ENCODE data around the gene TYK2. TPM values are rescaled to one million over a fixed set of nuclear protein-coding genes. Genes with fewer than 3 reads are reported as not detected.
A peak's percentile ranks its signal among the peaks of the same experiment; 100 is the strongest.

TYK2 gene
- polyA plus RNA-seq, 1 donor (not counting 4 experiments of a cell fraction or from before 2014, with no cell fraction given), result 32.6 TPM

DNA sequence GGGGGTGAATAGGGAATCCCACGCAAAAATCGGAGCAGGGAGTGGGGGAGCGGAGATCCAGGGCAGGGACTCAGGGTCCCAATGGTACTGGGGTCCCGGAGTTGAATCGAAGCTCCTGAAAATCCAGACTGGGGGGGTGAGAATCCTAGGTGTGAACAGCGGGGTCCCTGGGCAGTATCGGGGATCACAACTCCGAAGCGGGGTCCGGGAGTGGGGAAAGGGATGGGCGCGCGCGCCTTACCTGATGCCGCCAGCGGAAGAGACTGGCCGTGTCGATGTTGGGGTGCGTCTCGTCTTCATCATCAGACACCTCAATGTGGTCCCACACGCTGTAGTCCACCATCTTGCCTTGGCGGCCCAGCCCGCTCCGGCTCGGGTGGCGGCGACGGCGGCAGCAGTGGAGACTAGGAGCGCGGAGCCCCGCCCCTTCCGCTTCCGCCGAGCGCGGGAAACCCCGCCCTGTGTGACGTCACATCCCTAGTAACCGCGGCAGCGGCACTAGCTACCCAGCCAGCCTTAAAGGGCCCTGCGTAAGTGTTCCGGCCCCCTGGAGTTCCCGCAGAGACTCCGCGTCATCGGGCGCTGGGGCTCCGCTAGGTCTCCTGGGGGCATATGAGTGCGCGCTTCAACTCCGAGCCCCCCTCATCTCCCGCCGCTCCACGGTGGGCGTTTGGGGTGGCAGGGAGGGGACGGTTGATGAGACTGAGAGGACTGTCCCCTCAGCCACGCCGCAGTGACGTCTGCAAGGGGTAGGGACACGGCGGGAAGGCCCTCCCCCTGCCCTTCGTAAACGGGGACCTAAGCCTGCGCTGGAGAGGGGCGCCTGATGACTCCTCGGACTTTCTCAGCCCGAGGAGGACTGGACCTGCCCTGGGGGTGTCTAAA lies 23.0 kb upstream of the TYK2 start, which contains the start of gene CDC37:
Gene CDC37 (minus strand): TSS at position 406 of the 885 bp plus-strand sequence. CDS start 63 bp downstream, at position 343.
- Histone ChIP-seq H3K4me2 (ENCODE audit: control insufficient read depth, extremely low read depth, insufficient read depth, low read depth, low read length) (peak within 1 kb of the TSS; percentile 98), H3K36me3 (ENCODE audit: control insufficient read depth in 2 of 2, extremely low read depth in 1 of 2, insufficient read depth in 2 of 2, low read length in 2 of 2) (peaks cover 10% of the 10 kb centered on the region in 2 experiments), H3K9me3 (ENCODE audit: control insufficient read depth, low read depth, low read length) (no peaks in the 10 kb centered on the region), H3K9ac (ENCODE audit: control insufficient read depth, extremely low read depth, insufficient read depth, low read length) (peak within 1 kb of the TSS; percentile 91), H3K4me1 (ENCODE audit: control insufficient read depth, extremely low read depth, insufficient read depth, low read length) (peaks cover 25% of the 10 kb centered on the region), H3K9me1 (ENCODE audit: control insufficient read depth, extremely low read depth, insufficient read depth, low read length) (no peaks in the 10 kb centered on the region), H3K27me3 (ENCODE audit: control insufficient read depth, extremely low read depth, insufficient read depth, low read length) (peaks cover 21% of the 10 kb centered on the region), H2AFZ (ENCODE audit: control insufficient read depth, low read length) (peak within 1 kb of the TSS; percentile 97), H4K20me1 (ENCODE audit: control insufficient read depth, extremely low read depth, insufficient read depth, low read length) (peaks cover 21% of the 10 kb centered on the region), H3K27ac (ENCODE audit: control insufficient read depth, insufficient read depth, low read length) (peak within 1 kb of the TSS; percentile 84), H3K79me2 (ENCODE audit: control insufficient read depth, insufficient read depth, low read length) (peaks cover 49% of the 10 kb centered on the region), H3K4me3 (ENCODE audit: control insufficient read depth in 2 of 3, extremely low read depth in 1 of 3, insufficient read depth in 2 of 3, low read depth in 1 of 3, low read length in 3 of 3) (peak within 1 kb of the TSS; percentile 91 to 95 (median 93))
- TF ChIP-seq, protein P1, sequence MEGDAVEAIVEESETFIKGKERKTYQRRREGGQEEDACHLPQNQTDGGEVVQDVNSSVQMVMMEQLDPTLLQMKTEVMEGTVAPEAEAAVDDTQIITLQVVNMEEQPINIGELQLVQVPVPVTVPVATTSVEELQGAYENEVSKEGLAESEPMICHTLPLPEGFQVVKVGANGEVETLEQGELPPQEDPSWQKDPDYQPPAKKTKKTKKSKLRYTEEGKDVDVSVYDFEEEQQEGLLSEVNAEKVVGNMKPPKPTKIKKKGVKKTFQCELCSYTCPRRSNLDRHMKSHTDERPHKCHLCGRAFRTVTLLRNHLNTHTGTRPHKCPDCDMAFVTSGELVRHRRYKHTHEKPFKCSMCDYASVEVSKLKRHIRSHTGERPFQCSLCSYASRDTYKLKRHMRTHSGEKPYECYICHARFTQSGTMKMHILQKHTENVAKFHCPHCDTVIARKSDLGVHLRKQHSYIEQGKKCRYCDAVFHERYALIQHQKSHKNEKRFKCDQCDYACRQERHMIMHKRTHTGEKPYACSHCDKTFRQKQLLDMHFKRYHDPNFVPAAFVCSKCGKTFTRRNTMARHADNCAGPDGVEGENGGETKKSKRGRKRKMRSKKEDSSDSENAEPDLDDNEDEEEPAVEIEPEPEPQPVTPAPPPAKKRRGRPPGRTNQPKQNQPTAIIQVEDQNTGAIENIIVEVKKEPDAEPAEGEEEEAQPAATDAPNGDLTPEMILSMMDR (optimal IDR thresholded peaks at IDR 0.05 in 1 of 3, IDR thresholded peaks at IDR 0.05 in 1 of 3, conservative IDR thresholded peaks at IDR 0.05 in 1 of 3; ENCODE audit: extremely low read depth in 1 of 3, insufficient read depth in 2 of 3, low read length in 3 of 3), result no peak
- no peak for TF ChIP-seq EZH2 (IDR thresholded peaks at IDR 0.05; ENCODE audit: low read length)
- dilution Hi-C loops (cut with MboI; ENCODE audit: extremely low pct_ligation_motif_present, low sequenced_read_pairs), result no loop called here
- DNase-seq (ENCODE audit: low read depth, low spot score), result peak; percentile 72
- no peak for FAIRE-seq

DNA sequence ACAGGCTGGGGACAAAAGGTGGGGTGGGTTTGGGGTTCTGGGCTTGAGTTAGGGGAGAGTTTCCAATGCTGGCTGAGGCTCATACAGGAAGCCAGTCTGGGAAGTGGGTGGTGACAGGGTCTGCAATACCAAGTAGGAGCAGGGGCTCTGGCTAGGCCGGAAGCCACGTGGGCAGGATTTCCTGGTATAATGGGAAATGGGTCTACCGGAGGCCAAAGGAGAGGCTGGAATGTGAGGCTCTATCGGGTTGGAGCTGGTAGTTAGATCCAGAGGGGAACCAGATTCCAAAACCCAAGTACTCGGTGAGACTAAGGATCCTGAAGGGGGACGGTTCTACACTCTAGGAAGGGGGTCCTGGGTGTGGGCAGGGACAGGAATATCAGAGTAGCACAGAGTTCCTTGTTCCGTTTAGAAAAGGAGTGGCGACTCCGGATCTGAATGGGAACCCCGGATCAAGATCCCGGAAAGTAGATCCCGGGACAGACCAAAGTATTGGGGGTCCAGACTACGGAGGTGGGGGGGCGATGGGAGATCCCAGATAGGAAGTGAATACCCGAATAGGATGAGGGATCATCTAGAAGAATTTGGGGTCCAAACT lies 22.2 kb upstream of the TYK2 start:
- FAIRE-seq, result no peak
- no peak for DNase-seq (ENCODE audit: low read depth, low spot score)
- H2AFZ ChIP-seq (ENCODE audit: control insufficient read depth, low read length), result peak overlapping the region; percentile 16

More for the DNA sequence above, 22.2 kb upstream of the TYK2 start:
- TF ChIP-seq, protein P1 (optimal IDR thresholded peaks at IDR 0.05 in 1 of 3, IDR thresholded peaks at IDR 0.05 in 1 of 3, conservative IDR thresholded peaks at IDR 0.05 in 1 of 3; ENCODE audit: extremely low read depth in 1 of 3, insufficient read depth in 2 of 3, low read length in 3 of 3), result no peak
- no peak for TF ChIP-seq EZH2 (IDR thresholded peaks at IDR 0.05; ENCODE audit: low read length)
- Histone ChIP-seq H4K20me1 (ENCODE audit: control insufficient read depth, extremely low read depth, insufficient read depth, low read length) (peaks cover 23% of the 10 kb centered on the region), H3K27ac (ENCODE audit: control insufficient read depth, insufficient read depth, low read length) (peak overlapping the region; percentile 78), H3K4me2 (ENCODE audit: control insufficient read depth, extremely low read depth, insufficient read depth, low read depth, low read length) (peak overlapping the region; percentile 92), H3K9ac (ENCODE audit: control insufficient read depth, extremely low read depth, insufficient read depth, low read length) (peak overlapping the region; percentile 91), H3K4me3 (ENCODE audit: control insufficient read depth in 2 of 3, extremely low read depth in 1 of 3, insufficient read depth in 2 of 3, low read depth in 1 of 3, low read length in 3 of 3) (peak overlapping the region; percentile 91 to 95 (median 93)), H3K27me3 (ENCODE audit: control insufficient read depth, extremely low read depth, insufficient read depth, low read length) (peaks cover 21% of the 10 kb centered on the region), H3K79me2 (ENCODE audit: control insufficient read depth, insufficient read depth, low read length) (peaks cover 57% of the 10 kb centered on the region), H3K36me3 (ENCODE audit: control insufficient read depth in 2 of 2, extremely low read depth in 1 of 2, insufficient read depth in 2 of 2, low read length in 2 of 2) (peaks cover 16 to 17% of the 10 kb centered on the region in 2 experiments), H3K4me1 (ENCODE audit: control insufficient read depth, extremely low read depth, insufficient read depth, low read length) (peaks cover 25% of the 10 kb centered on the region), H3K9me3 (ENCODE audit: control insufficient read depth, low read depth, low read length) (no peaks in the 10 kb centered on the region), H3K9me1 (ENCODE audit: control insufficient read depth, extremely low read depth, insufficient read depth, low read length) (no peaks in the 10 kb centered on the region)
- dilution Hi-C loops (cut with MboI; ENCODE audit: extremely low pct_ligation_motif_present, low sequenced_read_pairs), result no loop called here

All from keratinocyte (primary cell).